RWPE1 (cell line): Measurements from ENCODE around the gene TRAF5.
A peak's percentile ranks its signal among the peaks of the same experiment; 100 is the strongest.

Experiments used
- CTCF ChIA-PET: fragments of 350-600 bp; sonication (Branson Sonifier 250); formaldehyde crosslinking; extraction: SDS; loops from one replicate; lab custom pipeline; 2021; lab: Yijun Ruan, JAX
- POLR2A ChIA-PET: fragments of 400-600 bp; formaldehyde crosslinking; extraction: SDS; loops from one replicate; lab custom pipeline; 2020; ENCODE audit warnings: antibody characterized with exemption; ENCODE audit not compliant: low non-redundant PET; lab: Yijun Ruan, JAX
- DNase-seq: peaks from one replicate; pipeline ENCODE4 v3.0.0; 2012; ENCODE audit warnings: low spot score
- H3K27ac ChIP-seq: fragments of 450-650 bp; 2 replicates; pipeline ENCODE4 v1.5.1; 2017
- TF ChIP-seq, protein P1 (sequence below): fragments of 450-650 bp; conservative IDR thresholded peaks from 2 replicates; pipeline ENCODE4 v1.5.1; 2017; ENCODE audit warnings: low read depth, mild to moderate bottlenecking

Gene TRAF5, protein sequence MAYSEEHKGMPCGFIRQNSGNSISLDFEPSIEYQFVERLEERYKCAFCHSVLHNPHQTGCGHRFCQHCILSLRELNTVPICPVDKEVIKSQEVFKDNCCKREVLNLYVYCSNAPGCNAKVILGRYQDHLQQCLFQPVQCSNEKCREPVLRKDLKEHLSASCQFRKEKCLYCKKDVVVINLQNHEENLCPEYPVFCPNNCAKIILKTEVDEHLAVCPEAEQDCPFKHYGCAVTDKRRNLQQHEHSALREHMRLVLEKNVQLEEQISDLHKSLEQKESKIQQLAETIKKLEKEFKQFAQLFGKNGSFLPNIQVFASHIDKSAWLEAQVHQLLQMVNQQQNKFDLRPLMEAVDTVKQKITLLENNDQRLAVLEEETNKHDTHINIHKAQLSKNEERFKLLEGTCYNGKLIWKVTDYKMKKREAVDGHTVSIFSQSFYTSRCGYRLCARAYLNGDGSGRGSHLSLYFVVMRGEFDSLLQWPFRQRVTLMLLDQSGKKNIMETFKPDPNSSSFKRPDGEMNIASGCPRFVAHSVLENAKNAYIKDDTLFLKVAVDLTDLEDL

DNA sequence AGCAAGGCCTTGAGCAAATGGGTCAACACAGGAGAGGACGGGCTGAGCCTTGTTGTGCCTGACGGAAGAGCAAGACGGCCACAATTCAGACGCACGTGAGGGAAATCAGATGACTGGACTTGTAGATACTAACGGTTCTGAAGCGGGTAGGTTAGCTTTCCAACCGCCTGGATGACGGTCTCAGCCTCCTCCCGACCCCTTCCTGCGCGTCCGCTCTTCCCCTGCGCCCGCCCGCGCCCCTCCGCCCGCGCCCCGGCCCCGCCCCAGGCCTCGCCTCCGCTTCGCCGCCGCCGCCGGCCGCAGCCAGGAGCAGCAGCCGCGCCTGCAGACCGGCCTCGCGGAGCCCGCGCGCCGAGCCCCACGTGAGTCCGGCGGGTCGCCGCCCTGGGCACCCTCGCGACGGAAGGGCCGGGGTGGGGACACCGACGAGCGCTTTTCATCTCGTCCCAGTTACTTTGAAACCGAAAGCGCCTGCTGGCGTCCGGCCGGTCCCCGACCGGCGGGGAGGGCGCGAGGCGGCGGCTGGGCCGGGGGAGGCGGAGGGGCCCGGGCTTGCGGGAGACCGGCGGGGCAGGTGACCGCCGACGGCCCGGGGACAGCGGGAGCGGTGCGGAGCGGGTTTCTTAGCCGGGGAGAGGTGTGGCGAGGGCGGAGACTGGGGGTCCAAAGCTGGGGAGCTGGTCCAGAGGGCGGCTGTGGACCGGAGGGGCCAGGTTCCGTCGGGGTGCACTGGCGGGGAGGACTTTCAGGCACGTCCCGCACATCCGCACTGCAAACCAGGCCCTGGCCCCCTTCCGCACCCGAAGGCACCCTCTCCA lies at the start of gene TRAF5:
Gene TRAF5, plus strand, starts transcription at position 306 of the 818 bp plus-strand sequence. CDS start 26,407 bp downstream, outside the sequence.
- ChIA-PET CTCF (interaction anchor here (0.6 to 0.9 kb wide), 6 partner anchors 65 to 1052 kb away, joined by 3 to 5 read pairs (median 4); no protein-coding TSS in a partner anchor), POLR2A (no interaction called here)
- peak; percentile 42 for DNase-seq
- H3K27ac ChIP-seq, result peak within 1 kb of the TSS; percentile 61
- TF ChIP-seq, protein P1, sequence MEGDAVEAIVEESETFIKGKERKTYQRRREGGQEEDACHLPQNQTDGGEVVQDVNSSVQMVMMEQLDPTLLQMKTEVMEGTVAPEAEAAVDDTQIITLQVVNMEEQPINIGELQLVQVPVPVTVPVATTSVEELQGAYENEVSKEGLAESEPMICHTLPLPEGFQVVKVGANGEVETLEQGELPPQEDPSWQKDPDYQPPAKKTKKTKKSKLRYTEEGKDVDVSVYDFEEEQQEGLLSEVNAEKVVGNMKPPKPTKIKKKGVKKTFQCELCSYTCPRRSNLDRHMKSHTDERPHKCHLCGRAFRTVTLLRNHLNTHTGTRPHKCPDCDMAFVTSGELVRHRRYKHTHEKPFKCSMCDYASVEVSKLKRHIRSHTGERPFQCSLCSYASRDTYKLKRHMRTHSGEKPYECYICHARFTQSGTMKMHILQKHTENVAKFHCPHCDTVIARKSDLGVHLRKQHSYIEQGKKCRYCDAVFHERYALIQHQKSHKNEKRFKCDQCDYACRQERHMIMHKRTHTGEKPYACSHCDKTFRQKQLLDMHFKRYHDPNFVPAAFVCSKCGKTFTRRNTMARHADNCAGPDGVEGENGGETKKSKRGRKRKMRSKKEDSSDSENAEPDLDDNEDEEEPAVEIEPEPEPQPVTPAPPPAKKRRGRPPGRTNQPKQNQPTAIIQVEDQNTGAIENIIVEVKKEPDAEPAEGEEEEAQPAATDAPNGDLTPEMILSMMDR, result no peak

DNA sequence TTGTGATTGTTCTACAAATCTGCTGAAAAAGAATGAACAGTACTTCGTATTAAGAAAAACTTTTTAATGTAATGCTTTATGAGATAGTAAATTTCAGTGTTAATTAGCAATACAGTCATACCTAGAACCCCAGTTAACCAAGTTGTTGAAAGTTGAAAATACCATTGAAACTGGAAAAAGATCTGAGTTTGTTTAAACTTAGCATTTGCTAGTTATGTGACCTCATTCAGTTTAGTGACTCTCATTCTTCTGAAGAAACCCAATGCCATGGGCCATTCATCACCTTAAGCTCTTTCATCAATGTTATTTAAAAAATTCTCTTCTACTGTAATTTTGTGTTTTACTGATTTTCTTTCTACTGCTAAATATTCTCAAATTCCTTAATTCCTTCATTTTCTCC lies 47.3 kb upstream of the TRAF5 start:
- POLR2A ChIA-PET, result interaction anchor here (0.7 kb wide), 1 partner anchor 1479 kb away, joined by 4 read pairs; no protein-coding TSS in a partner anchor
- TF ChIP-seq, protein P1, result no peak
- DNase-seq, result no peak
- H3K27ac ChIP-seq, result no peak overlapping the region
- CTCF ChIA-PET, result no interaction called here

DNA sequence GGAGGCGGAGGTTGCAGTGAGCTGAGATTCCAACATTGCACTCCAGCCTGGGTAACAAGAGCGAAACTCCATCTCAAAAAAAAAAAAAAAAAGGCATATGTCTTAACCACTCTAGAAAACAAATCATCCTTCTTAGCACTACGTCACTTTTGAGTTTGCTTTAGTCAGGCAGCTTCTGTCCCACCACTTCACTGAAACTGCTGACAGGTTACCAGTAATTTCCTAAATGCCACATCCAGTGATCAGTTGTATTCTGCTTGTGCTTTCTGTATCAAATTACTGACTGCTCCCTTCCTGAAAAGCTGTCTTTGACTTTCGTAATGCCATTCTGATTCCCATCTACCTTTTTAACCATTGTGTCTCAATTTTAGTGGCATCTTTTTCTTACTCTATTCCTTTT lies 45.7 kb upstream of the TRAF5 start:
- ChIA-PET CTCF (no interaction called here), POLR2A (no interaction called here)
- TF ChIP-seq, protein P1, result no peak
- H3K27ac ChIP-seq, result no peak overlapping the region
- DNase-seq, result no peak

DNA sequence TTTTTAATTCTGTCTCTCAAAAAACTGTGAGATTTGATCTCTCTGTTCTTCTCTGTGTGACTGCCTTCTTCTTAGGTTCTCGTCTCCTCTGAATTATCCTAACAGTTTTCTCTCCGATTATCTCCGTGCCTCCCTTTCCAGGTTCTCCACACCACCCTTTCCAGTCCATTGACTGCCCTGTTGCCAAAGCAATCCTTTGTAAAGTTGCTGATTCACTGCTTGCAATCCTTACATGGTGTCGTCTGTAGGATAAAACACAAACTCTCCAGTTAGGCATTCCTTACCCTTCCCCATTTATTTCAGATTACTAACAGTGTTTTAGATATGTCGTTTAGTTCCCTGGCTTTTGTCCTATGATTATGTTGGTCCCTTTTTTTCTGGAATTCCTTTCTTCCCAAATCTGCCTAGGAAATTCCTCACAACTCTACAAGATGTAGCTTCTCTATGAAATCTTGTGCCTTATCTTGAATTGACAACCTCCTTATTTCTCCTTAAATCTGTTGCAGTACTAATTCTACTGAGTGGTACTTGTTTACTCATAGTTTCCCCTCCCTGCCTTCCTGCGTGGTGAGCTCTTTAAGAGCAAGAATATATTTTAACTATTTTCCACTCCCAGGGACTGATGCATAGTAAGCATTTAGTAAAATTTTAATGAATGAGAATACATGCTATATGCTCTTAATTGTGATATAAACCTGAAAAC lies 45.2 kb upstream of the TRAF5 start:
- ChIA-PET POLR2A (no interaction called here), CTCF (no interaction called here)
- DNase-seq, result no peak
- no peak overlapping the region for H3K27ac ChIP-seq
- TF ChIP-seq, protein P1, result no peak

DNA sequence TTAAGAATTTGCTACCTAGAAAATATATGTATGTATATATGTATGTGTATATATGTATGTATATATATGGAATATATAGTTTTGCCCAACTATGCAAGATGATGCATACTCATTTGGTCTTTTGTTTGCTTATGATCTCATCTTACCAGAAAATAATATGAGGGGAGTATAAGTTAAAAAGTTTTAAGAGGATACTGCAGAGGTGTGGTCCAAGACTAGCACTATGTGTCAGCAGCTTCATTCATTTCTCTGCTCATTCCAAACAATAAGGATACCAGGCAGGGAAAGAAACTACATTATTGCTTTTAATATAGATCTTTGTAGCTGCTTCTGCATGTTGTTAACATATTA lies 44.6 kb upstream of the TRAF5 start:
- ChIA-PET CTCF (no interaction called here), POLR2A (no interaction called here)
- TF ChIP-seq, protein P1, result no peak
- no peak for DNase-seq
- H3K27ac ChIP-seq, result no peak overlapping the region

DNA sequence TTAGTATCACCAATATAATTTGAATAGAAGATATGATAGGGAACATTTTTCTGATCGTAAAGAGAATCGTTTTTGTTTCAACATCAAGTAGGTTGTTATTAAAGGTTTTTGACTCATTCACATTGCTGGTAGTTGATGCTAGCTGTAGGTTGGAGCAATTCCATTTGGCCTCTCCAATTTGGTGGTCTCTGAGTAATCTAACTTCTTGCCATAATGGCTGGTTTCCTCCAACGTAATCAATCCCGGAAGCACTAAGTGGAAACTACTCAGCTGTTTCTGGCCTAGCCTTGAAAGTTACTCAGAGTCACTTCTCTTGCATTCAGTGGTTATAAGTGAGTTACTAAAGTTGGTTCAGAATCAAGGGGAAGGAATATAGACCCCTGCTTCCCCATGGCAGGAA lies 41.4 kb upstream of the TRAF5 start:
- POLR2A ChIA-PET, result no interaction called here

More for the DNA sequence above, 41.4 kb upstream of the TRAF5 start:
- TF ChIP-seq, protein P1, result no peak
- CTCF ChIA-PET, result no interaction called here
- no peak for DNase-seq
- no peak overlapping the region for H3K27ac ChIP-seq
